ENCODE results near the gene SLC2A5.
"Not testable (repeated sequence)": the region's sequence is repeated elsewhere in the genome, so short reads cannot be mapped to it uniquely, and the experiment has no call there.

SLC2A5 gene

GRCh38 chr1:8993962-8994675 is 75.3 kb downstream of the SLC2A5 start:
- H3K27ac Mint-ChIP-seq (ENCODE audit: low read depth); H3K36me3 Mint-ChIP-seq (ENCODE audit: insufficient read depth); H3K9me3 Mint-ChIP-seq; DNase-seq (ENCODE audit: low spot score in 2 of 2); H3K4me3 Mint-ChIP-seq; H3K27me3 Mint-ChIP-seq; ATAC-seq (replicated peaks; ENCODE audit: extremely low read depth, poor library complexity, severe bottlenecking); H3K4me1 Mint-ChIP-seq: not testable (repeated sequence)

- Mint-ChIP-seq H3K27me3 (no peaks in the 10 kb centered on the region), H3K4me1 (no peaks in the 10 kb centered on the region), H3K4me3 (no peak overlapping the region), H3K36me3 (ENCODE audit: insufficient read depth) (no peaks in the 10 kb centered on the region), H3K27ac (ENCODE audit: low read depth) (no peak overlapping the region), H3K9me3 (no peaks in the 10 kb centered on the region)
- ATAC-seq (replicated peaks; ENCODE audit: extremely low read depth, poor library complexity, severe bottlenecking) (no peak), DNase-seq (ENCODE audit: low spot score in 2 of 2) (no peak)
These were observed 76.3 kb downstream of the SLC2A5 start for GRCh38 chr1:8992936-8993687.

- peaks cover 5% of the 10 kb centered on the region for H3K4me1 Mint-ChIP-seq
- H3K4me3 Mint-ChIP-seq, result no peak overlapping the region
- no peak overlapping the region for H3K27ac Mint-ChIP-seq (ENCODE audit: low read depth)
- no peak for ATAC-seq (replicated peaks; ENCODE audit: extremely low read depth, poor library complexity, severe bottlenecking)
- no peaks in the 10 kb centered on the region for H3K9me3 Mint-ChIP-seq
- H3K27me3 Mint-ChIP-seq, result peaks cover 9% of the 10 kb centered on the region
- H3K36me3 Mint-ChIP-seq (ENCODE audit: insufficient read depth), result no peaks in the 10 kb centered on the region
- DNase-seq (ENCODE audit: low spot score in 2 of 2), result no peak
These were observed 79.6 kb downstream of the SLC2A5 start for GRCh38 chr1:8989821-8990220.

GRCh38 chr1:8989061-8989460 is 80.4 kb downstream of the SLC2A5 start:
- H3K36me3 Mint-ChIP-seq (ENCODE audit: insufficient read depth), result no peaks in the 10 kb centered on the region

GRCh38 chr1:8988618-8988967 is 80.8 kb downstream of the SLC2A5 start:
- H3K4me3 Mint-ChIP-seq, result no peak overlapping the region
- peaks cover 5% of the 10 kb centered on the region for H3K4me1 Mint-ChIP-seq
- ATAC-seq (replicated peaks; ENCODE audit: extremely low read depth, poor library complexity, severe bottlenecking) (no peak), DNase-seq (ENCODE audit: low spot score in 2 of 2) (no peak)
- H3K27ac Mint-ChIP-seq (ENCODE audit: low read depth), result no peak overlapping the region
- H3K9me3 Mint-ChIP-seq, result no peaks in the 10 kb centered on the region
- H3K36me3 Mint-ChIP-seq (ENCODE audit: insufficient read depth), result no peaks in the 10 kb centered on the region
- H3K27me3 Mint-ChIP-seq, result peaks cover 9% of the 10 kb centered on the region

More at GRCh38 chr1:8989061-8989460, 80.4 kb downstream of the SLC2A5 start:
- ATAC-seq (replicated peaks; ENCODE audit: extremely low read depth, poor library complexity, severe bottlenecking) (no peak), DNase-seq (ENCODE audit: low spot score in 2 of 2) (no peak)
- Mint-ChIP-seq H3K27ac (ENCODE audit: low read depth) (no peak overlapping the region), H3K9me3 (no peaks in the 10 kb centered on the region), H3K4me1 (peaks cover 5% of the 10 kb centered on the region), H3K27me3 (peaks cover 9% of the 10 kb centered on the region), H3K4me3 (no peak overlapping the region)

- Mint-ChIP-seq H3K36me3 (ENCODE audit: insufficient read depth) (no peaks in the 10 kb centered on the region), H3K4me3 (no peak overlapping the region), H3K27me3 (peaks cover 9% of the 10 kb centered on the region), H3K27ac (ENCODE audit: low read depth) (no peak overlapping the region), H3K4me1 (peaks cover 5% of the 10 kb centered on the region), H3K9me3 (no peaks in the 10 kb centered on the region)
- ATAC-seq (replicated peaks; ENCODE audit: extremely low read depth, poor library complexity, severe bottlenecking), result peak; percentile 19
- peak in 1 of 2 donors; percentile 45 for DNase-seq (ENCODE audit: low spot score in 2 of 2)
These were observed 81.4 kb downstream of the SLC2A5 start for GRCh38 chr1:8987881-8988617.

GRCh38 chr1:8986814-8987190 is 82.6 kb downstream of the SLC2A5 start:
- ATAC-seq (replicated peaks; ENCODE audit: extremely low read depth, poor library complexity, severe bottlenecking) (no peak), DNase-seq (ENCODE audit: low spot score in 2 of 2) (no peak)
- Mint-ChIP-seq H3K9me3 (no peaks in the 10 kb centered on the region), H3K4me3 (no peak overlapping the region), H3K4me1 (peaks cover 5% of the 10 kb centered on the region), H3K27me3 (peaks cover 13% of the 10 kb centered on the region), H3K36me3 (ENCODE audit: insufficient read depth) (no peaks in the 10 kb centered on the region), H3K27ac (ENCODE audit: low read depth) (no peak overlapping the region)

- no peak for DNase-seq (ENCODE audit: low spot score in 2 of 2)
- Mint-ChIP-seq H3K9me3 (no peaks in the 10 kb centered on the region), H3K4me3 (no peak overlapping the region), H3K27me3 (peaks cover 19% of the 10 kb centered on the region), H3K27ac (ENCODE audit: low read depth) (no peak overlapping the region), H3K36me3 (ENCODE audit: insufficient read depth) (no peaks in the 10 kb centered on the region), H3K4me1 (peaks cover 5% of the 10 kb centered on the region)
- no peak for ATAC-seq (replicated peaks; ENCODE audit: extremely low read depth, poor library complexity, severe bottlenecking)
These were observed 83.3 kb downstream of the SLC2A5 start for GRCh38 chr1:8985915-8986813.
